ENCODE measurements around the gene ADAP1.

- TF ChIP-seq USF2 (IDR thresholded peaks at IDR 0.05; ENCODE audit: low read length) (no peak), CTCF (IDR thresholded peaks at IDR 0.05; ENCODE audit: control extremely low read depth in 1 of 3, insufficient read depth in 1 of 3, low read depth in 1 of 3, low read length in 3 of 3) (no peak), MAX (IDR thresholded peaks at IDR 0.05) (no peak), HDAC2 (IDR thresholded peaks at IDR 0.05; ENCODE audit: borderline replicate concordance in 1 of 2, low read depth in 2 of 2, low read length in 2 of 2) (no peak), CHD2 (IDR thresholded peaks at IDR 0.05; ENCODE audit: low read length) (no peak), RXRA (IDR thresholded peaks at IDR 0.05; ENCODE audit: insufficient read depth, low read depth, low read length) (no peak), TEAD4 (IDR thresholded peaks at IDR 0.05; ENCODE audit: low read depth, low read length) (no peak), RNF2 (IDR thresholded peaks at IDR 0.05; ENCODE audit: borderline replicate concordance, low read depth, low read length, missing control alignments, poor library complexity, severe bottlenecking) (no peak), GABPA (IDR thresholded peaks at IDR 0.05; ENCODE audit: borderline replicate concordance, insufficient read depth, low read length) (no peak), MAFK (IDR thresholded peaks at IDR 0.05; ENCODE audit: low read depth, low read length) (no peak), SUZ12 (IDR thresholded peaks at IDR 0.05; ENCODE audit: low read length) (no peak), JUND (IDR thresholded peaks at IDR 0.05; ENCODE audit: low read length) (no peak), SIN3A (conservative IDR thresholded peaks at IDR 0.05 in 1 of 2, IDR thresholded peaks at IDR 0.05 in 1 of 2; ENCODE audit: low read depth in 1 of 2, low read length in 2 of 2) (no peak)
Measured at GRCh38 chr7:986766-987751, 32.6 kb upstream of the ADAP1 start.
